PC-9 (cell line): ENCODE data around the gene MCM3. TPM values are rescaled to one million over a fixed set of nuclear protein-coding genes. Genes with fewer than 3 reads are reported as not detected.

Experiments
- BruUV-seq: library from RNA; stranded (reverse); fragments of 400-500 nt; replicated peaks from 2 replicates; lab custom pipeline; 2021; lab: Mats Ljungman, UMichigan
- CTCF ChIA-PET: fragments of 300-600 bp; sonication (Branson Sonifier 250); formaldehyde crosslinking; loops from one replicate; lab custom pipeline; 2022; ENCODE audit warnings: antibody characterized with exemption; lab: Charles Lee
- POLR2A ChIA-PET: fragments of 300-600 bp; sonication (Branson Sonifier 250); formaldehyde crosslinking; loops from one replicate; lab custom pipeline; 2022; ENCODE audit warnings: antibody characterized with exemption; ENCODE audit not compliant: unreplicated experiment; lab: Charles Lee
- DNase-seq, 2 experiments: peaks; one replicate each; pipeline versions ENCODE4 v3.0.0 to v3.0.0-alpha.2; 2015 to 2022; ENCODE audit warnings: mixed read lengths in 1 of 2
- H2AFZ ChIP-seq: fragments of 200-600 bp; sonication (generic); 2 replicates; pipeline ENCODE4 v1.8.1; 2017; ENCODE audit warnings: antibody characterized with exemption
- H3F3A ChIP-seq: fragments of 200-600 bp; sonication (generic); 2 replicates; pipeline ENCODE4 v1.8.1; 2017; ENCODE audit warnings: antibody characterized with exemption, mild to moderate bottlenecking, low read depth; ENCODE audit not compliant: insufficient read depth
- H3K27ac ChIP-seq: fragments of 200-600 bp; sonication (generic); 2 replicates; pipeline ENCODE4 v1.6.1; 2016; ENCODE audit warnings: mixed run types
- H3K27me3 ChIP-seq: fragments of 200-600 bp; sonication (generic); 2 replicates; pipeline ENCODE4 v1.6.1; 2016; ENCODE audit warnings: low read depth, mixed run types; ENCODE audit not compliant: insufficient read depth
- H3K36me3 ChIP-seq: fragments of 200-600 bp; sonication (generic); 2 replicates; pipeline ENCODE4 v1.6.1; 2016; ENCODE audit warnings: low read depth, mixed run types
- H3K4me1 ChIP-seq: fragments of 200-600 bp; sonication (generic); replicated peaks from 2 replicates; pipeline ENCODE4 v1.6.1; 2016; ENCODE audit warnings: mixed run types; ENCODE audit not compliant: insufficient read depth
- H3K4me2 ChIP-seq: fragments of 200-600 bp; sonication (generic); 2 replicates; pipeline ENCODE4 v1.6.1; 2017; ENCODE audit warnings: mixed run types
- H3K4me3 ChIP-seq: fragments of 200-600 bp; sonication (generic); 2 replicates; pipeline ENCODE4 v1.6.1; 2016; ENCODE audit warnings: mixed run types
- H3K79me2 ChIP-seq: fragments of 200-600 bp; sonication (generic); 2 replicates; pipeline ENCODE4 v1.6.1; 2017; ENCODE audit warnings: low read depth, mixed run types
- H3K9me2 ChIP-seq: fragments of 200-600 bp; sonication (generic); 2 replicates; pipeline ENCODE4 v1.8.1; 2017; ENCODE audit warnings: mild to moderate bottlenecking; ENCODE audit not compliant: insufficient read depth
- H3K9me3 ChIP-seq: fragments of 200-600 bp; sonication (generic); 2 replicates; pipeline ENCODE4 v1.8.1; 2016; ENCODE audit warnings: low read depth; ENCODE audit not compliant: insufficient read depth
- H4K20me1 ChIP-seq: fragments of 200-600 bp; sonication (generic); 2 replicates; pipeline ENCODE4 v1.8.1; 2017; ENCODE audit not compliant: insufficient read depth
- EZH2 ChIP-seq: fragments of 200-600 bp; sonication (generic); IDR thresholded peaks from 2 replicates; pipeline ENCODE4 v1.8.0; 2017; ENCODE audit warnings: antibody characterized with exemption, low read depth
- intact Hi-C: fragments of 100-400 bp; cut with micrococcal nuclease; formaldehyde crosslinking; loops from one replicate; pipeline ENCODE4 v1.10.0; 2022; ENCODE audit not compliant: unreplicated experiment
- total RNA-seq: library from RNA; stranded (reverse); gene quantifications from 2 replicates; pipeline ENCODE4 v1.2.3, GENCODE V29; 2021
- TF ChIP-seq, protein P1 (sequence below): fragments of 200-600 bp; sonication (generic); conservative IDR thresholded peaks from 2 replicates; pipeline ENCODE4 v1.6.1; 2017; ENCODE audit warnings: mixed run types, antibody characterized with exemption, mild to moderate bottlenecking, moderate library complexity

MCM3 gene
- total RNA-seq, 1 experiment from 2014 or later = 111 TPM

DNA sequence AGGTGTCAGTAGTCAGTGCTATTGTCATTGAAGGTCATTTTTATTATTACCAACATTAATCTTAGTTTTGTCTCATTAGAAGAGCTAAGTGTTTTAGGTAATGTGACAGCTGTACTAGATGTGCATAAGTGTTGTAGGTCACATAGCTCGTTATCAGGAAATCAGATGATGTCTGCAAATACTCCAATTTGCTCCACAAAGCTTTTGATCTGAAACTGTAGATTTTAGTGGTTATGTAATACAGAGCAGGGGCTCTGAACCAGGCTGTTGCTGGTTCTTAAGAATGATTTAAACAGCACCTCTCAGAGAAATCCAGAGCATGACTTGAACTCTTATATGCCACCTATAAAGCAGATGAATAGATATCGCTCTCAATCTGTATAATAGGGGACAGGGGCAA lies 42.7 kb downstream of the MCM3 start:
- Histone ChIP-seq H3K4me3 (no peak overlapping the region), H3K27me3 (peaks cover 84% of the 10 kb centered on the region), H4K20me1 (no peaks in the 10 kb centered on the region), H3K79me2 (no peaks in the 10 kb centered on the region), H3F3A (no peaks in the 10 kb centered on the region), H3K9me2 (no peaks in the 10 kb centered on the region), H3K27ac (no peak overlapping the region), H3K4me1 (no peaks in the 10 kb centered on the region), H3K9me3 (0 out of 2 replicates have a peak, but pooled peaks cover 2% of the 10 kb centered on the region), H3K4me2 (no peak overlapping the region), H2AFZ (no peak overlapping the region), H3K36me3 (no peaks in the 10 kb centered on the region)
- TF ChIP-seq, protein P1, sequence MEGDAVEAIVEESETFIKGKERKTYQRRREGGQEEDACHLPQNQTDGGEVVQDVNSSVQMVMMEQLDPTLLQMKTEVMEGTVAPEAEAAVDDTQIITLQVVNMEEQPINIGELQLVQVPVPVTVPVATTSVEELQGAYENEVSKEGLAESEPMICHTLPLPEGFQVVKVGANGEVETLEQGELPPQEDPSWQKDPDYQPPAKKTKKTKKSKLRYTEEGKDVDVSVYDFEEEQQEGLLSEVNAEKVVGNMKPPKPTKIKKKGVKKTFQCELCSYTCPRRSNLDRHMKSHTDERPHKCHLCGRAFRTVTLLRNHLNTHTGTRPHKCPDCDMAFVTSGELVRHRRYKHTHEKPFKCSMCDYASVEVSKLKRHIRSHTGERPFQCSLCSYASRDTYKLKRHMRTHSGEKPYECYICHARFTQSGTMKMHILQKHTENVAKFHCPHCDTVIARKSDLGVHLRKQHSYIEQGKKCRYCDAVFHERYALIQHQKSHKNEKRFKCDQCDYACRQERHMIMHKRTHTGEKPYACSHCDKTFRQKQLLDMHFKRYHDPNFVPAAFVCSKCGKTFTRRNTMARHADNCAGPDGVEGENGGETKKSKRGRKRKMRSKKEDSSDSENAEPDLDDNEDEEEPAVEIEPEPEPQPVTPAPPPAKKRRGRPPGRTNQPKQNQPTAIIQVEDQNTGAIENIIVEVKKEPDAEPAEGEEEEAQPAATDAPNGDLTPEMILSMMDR = no peak
- TF ChIP-seq EZH2 = no peak
- ChIA-PET CTCF (no interaction called here), POLR2A (no interaction called here)
- no TSS peak for BruUV-seq
- intact Hi-C loops = no loop called here
- DNase-seq = no peak

DNA sequence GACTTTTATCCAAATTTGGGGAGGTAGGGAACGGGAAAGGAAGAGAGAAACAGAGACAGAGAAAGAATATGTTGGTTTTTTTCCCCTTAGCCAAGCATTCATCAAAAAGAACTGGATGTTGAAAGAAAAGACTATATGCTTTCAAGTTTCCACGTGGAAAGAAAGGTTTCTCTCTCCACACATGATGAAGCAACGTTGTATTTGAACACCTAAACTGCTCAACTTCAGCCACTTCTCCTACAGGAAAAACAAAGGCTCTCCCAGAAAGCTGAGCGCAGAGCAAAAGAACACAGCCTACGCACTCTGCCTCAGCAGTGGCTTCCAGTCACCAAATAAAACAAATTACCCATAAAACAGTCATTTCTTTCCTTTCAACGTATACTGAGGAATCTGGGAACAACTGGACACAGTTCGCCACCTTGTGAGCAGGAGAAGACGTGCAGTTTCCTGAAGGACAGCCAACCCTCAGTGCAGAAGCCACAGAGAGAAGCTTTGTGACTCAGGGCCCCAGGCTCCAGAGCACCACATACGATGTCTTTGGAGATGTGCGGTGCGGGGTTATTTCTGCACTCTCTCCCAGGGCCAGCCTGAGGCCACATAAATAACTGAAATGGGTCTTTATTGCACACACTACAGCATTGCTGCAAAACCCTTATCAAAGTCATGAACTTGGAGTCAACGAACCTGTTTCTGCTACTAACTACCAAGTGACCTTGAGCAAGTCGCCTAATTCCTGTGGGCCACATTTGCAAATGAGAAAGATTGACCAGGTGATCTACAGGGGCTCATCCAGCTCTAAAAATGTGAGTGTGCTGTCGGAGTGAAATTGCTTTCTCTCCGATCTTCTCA lies 50.3 kb downstream of the MCM3 start:
- BruUV-seq = no TSS peak
- ChIA-PET POLR2A (no interaction called here), CTCF (no interaction called here)
- no peak overlapping the region for H3K27ac ChIP-seq
- H3K4me2 ChIP-seq = no peak overlapping the region
- H2AFZ ChIP-seq = no peak overlapping the region
- intact Hi-C loops = no loop called here
- no peaks in the 10 kb centered on the region for H3K36me3 ChIP-seq
- H3K9me3 ChIP-seq = no peaks in the 10 kb centered on the region
- H3K4me1 ChIP-seq = no peaks in the 10 kb centered on the region
- no peaks in the 10 kb centered on the region for H3F3A ChIP-seq
- no peak overlapping the region for H3K4me3 ChIP-seq
- peak; percentile 10 to 42 for DNase-seq
- no peaks in the 10 kb centered on the region for H4K20me1 ChIP-seq
- TF ChIP-seq, protein P1 = peak; percentile 59
- no peak for TF ChIP-seq EZH2
- H3K79me2 ChIP-seq = no peaks in the 10 kb centered on the region
- no peaks in the 10 kb centered on the region for H3K9me2 ChIP-seq
- H3K27me3 ChIP-seq = peaks cover 34% of the 10 kb centered on the region

DNA sequence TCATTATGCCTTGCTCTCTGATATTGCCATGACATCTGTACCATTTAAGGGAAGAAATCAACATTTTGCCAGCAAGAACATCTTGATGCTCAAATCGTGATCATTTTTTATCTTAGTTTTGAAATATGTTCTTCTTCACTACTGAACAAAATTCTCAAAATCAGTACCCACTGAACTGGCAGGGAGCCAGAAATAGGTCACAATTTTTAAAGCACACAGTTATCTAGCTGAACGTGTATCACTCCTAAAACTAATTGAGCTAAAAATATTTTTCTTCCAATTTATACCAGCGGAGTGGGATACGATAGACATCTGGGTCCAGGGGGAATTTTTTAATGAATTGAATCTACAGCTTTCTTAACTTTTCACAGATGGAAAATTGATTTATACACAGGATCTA lies 51.5 kb downstream of the MCM3 start:
- CTCF ChIA-PET = no interaction called here
- Histone ChIP-seq H3F3A (no peaks in the 10 kb centered on the region), H3K9me2 (no peaks in the 10 kb centered on the region)

More for the DNA sequence above, 51.5 kb downstream of the MCM3 start:
- no peak for DNase-seq
- Histone ChIP-seq H3K27me3 (peaks cover 22% of the 10 kb centered on the region), H3K4me1 (no peaks in the 10 kb centered on the region), H4K20me1 (no peaks in the 10 kb centered on the region), H3K4me3 (no peak overlapping the region), H3K4me2 (no peak overlapping the region), H3K9me3 (no peaks in the 10 kb centered on the region), H3K36me3 (no peaks in the 10 kb centered on the region), H3K79me2 (no peaks in the 10 kb centered on the region), H3K27ac (no peak overlapping the region), H2AFZ (no peak overlapping the region)
- no peak for TF ChIP-seq EZH2
- TF ChIP-seq, protein P1 = no peak
- intact Hi-C loops = no loop called here
- BruUV-seq = no TSS peak
- POLR2A ChIA-PET = interaction anchor here (0.6 kb wide), 1 partner anchor 1502 kb away, joined by 3 read pairs; no protein-coding TSS in a partner anchor
